BE2C (cell line): ENCODE measurements around the gene SRC.

Source experiments
- DNase-seq: peaks from one replicate; pipeline ENCODE4 v3.0.0-alpha.2; 2020
- H3K27me3 ChIP-seq: fragments of 250-450 bp; sonication (Bioruptor Pico); 2 replicates; pipeline ENCODE4 v1.5.1; 2020; ENCODE audit warnings: mild to moderate bottlenecking
- H3K36me3 ChIP-seq: fragments of 250-450 bp; sonication (Bioruptor Pico); 2 replicates; pipeline ENCODE4 v1.5.1; 2020; ENCODE audit warnings: mild to moderate bottlenecking
- H3K4me1 ChIP-seq: fragments of 250-450 bp; sonication (Bioruptor Pico); 2 replicates; pipeline ENCODE4 v1.5.1; 2020
- H3K4me3 ChIP-seq: 2 replicates; pipeline ENCODE4 v1.5.1; 2011; ENCODE audit warnings: low read depth, low read length
- H3K9me3 ChIP-seq: fragments of 250-450 bp; sonication (Bioruptor Pico); 2 replicates; pipeline ENCODE4 v1.5.1; 2020
- TF ChIP-seq, protein P1 (sequence below): IDR thresholded peaks from 2 replicates; pipeline ENCODE4 v1.5.1; 2012; ENCODE audit warnings: mild to moderate bottlenecking, low read depth, low read length

SRC gene

DNA sequence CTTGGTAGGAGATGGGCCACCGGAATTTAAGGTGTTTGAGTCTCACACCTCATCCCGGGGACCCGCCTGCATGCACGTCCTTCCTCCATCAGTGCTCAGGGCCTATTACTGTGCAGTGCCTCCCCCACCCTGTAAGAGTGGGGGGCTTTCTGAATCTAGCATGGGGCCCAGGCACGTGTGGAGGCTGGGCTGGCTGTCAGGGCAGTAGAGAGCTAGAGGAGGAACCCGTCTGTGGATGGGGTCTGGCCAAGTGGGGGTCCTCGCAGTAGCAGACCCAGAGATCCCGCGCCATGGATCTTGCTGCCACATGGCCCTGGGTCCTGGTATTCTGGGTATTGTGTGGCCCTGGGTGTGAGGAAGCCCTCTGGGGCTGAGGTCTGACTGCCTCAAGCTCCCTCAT, 42.9 kb downstream of the SRC start:
- no peak for DNase-seq
- Histone ChIP-seq H3K27me3 (no peaks in the 10 kb centered on the region), H3K4me1 (peaks cover 6% of the 10 kb centered on the region), H3K9me3 (no peaks in the 10 kb centered on the region), H3K4me3 (no peak overlapping the region), H3K36me3 (no peaks in the 10 kb centered on the region; the same call in 1 of the 2 replicates)
- TF ChIP-seq, protein P1, sequence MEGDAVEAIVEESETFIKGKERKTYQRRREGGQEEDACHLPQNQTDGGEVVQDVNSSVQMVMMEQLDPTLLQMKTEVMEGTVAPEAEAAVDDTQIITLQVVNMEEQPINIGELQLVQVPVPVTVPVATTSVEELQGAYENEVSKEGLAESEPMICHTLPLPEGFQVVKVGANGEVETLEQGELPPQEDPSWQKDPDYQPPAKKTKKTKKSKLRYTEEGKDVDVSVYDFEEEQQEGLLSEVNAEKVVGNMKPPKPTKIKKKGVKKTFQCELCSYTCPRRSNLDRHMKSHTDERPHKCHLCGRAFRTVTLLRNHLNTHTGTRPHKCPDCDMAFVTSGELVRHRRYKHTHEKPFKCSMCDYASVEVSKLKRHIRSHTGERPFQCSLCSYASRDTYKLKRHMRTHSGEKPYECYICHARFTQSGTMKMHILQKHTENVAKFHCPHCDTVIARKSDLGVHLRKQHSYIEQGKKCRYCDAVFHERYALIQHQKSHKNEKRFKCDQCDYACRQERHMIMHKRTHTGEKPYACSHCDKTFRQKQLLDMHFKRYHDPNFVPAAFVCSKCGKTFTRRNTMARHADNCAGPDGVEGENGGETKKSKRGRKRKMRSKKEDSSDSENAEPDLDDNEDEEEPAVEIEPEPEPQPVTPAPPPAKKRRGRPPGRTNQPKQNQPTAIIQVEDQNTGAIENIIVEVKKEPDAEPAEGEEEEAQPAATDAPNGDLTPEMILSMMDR = no peak

DNA sequence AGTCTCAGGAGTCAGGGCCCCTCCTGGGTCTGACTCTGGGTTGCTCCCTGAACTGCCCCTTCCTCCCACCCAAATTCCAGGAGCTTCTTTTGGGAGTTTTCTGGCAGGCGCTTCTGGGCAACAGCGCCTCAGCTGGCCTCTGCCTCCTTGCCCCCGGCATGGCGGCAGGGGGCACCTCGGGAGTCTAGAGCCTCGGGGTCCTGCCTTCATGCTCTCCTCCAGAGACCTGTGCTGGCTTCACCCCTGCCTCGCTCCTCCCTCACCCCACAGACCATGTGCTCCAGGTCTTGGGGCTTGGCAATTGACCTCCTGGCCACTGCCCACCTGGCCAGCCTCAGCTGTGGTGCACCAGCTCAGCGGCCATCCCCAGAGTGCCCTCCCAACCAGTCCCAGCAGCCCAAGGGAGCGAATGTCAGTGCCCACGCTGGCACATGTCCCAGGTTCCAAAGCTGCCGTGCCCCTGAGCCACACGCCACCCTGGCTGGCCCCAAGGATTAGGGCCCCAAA, 43.4 kb downstream of the SRC start:
- Histone ChIP-seq H3K36me3 (no peaks in the 10 kb centered on the region; the same call in 1 of the 2 replicates), H3K27me3 (no peaks in the 10 kb centered on the region), H3K4me3 (no peak overlapping the region), H3K4me1 (peaks cover 6% of the 10 kb centered on the region), H3K9me3 (no peaks in the 10 kb centered on the region)
- no peak for DNase-seq
- TF ChIP-seq, protein P1 = no peak

DNA sequence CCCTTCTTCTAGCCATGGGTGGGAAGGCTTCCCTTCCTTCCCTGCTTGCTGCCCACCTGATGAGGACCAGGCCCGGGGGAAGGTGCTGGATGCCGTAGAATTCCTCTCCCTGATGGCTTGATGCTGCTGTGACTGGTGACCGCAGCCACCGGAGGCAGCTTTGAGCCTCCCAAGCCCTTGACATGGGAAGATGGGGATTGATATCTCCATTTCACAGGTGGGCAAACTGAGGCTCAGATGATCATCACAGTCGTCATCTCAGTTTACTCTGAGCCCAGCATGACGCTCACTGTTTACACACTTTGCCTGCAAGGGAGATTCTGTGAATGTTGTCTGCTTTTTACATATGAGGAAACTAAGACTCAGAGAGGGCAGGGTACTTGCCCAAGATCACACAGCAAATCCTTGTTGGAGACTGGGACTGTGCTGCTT, 43.9 kb downstream of the SRC start:
- Histone ChIP-seq H3K9me3 (no peaks in the 10 kb centered on the region), H3K27me3 (no peaks in the 10 kb centered on the region), H3K4me3 (no peak overlapping the region), H3K36me3 (no peaks in the 10 kb centered on the region; the same call in 1 of the 2 replicates), H3K4me1 (peaks cover 10% of the 10 kb centered on the region)
- DNase-seq = no peak
- TF ChIP-seq, protein P1 = no peak

DNA sequence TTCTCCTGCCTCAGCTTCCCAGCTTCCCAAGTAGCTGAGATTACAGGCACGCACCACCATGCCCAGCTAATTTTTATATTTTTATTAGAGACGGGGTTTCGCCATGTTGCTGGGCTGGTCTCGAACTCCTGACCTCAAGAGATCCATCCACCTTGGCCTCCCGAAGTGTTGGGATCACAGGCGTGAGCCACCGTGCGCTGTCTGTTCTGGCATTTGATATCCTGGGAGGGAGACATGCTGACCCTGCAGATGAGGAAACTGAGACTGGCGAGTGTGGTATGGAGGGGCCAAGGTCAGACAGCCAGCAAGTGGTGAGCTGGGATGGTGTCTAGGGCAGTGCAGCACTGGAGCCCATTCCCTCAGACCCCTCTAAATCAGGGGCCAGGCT, 44.6 kb downstream of the SRC start:
- no peak overlapping the region for H3K4me3 ChIP-seq
- peaks cover 14% of the 10 kb centered on the region for H3K4me1 ChIP-seq
- no peaks in the 10 kb centered on the region for H3K27me3 ChIP-seq
- H3K36me3 ChIP-seq = no peaks in the 10 kb centered on the region; the same call in 1 of the 2 replicates
- DNase-seq = no peak
- TF ChIP-seq, protein P1 = no peak
- no peaks in the 10 kb centered on the region for H3K9me3 ChIP-seq

DNA sequence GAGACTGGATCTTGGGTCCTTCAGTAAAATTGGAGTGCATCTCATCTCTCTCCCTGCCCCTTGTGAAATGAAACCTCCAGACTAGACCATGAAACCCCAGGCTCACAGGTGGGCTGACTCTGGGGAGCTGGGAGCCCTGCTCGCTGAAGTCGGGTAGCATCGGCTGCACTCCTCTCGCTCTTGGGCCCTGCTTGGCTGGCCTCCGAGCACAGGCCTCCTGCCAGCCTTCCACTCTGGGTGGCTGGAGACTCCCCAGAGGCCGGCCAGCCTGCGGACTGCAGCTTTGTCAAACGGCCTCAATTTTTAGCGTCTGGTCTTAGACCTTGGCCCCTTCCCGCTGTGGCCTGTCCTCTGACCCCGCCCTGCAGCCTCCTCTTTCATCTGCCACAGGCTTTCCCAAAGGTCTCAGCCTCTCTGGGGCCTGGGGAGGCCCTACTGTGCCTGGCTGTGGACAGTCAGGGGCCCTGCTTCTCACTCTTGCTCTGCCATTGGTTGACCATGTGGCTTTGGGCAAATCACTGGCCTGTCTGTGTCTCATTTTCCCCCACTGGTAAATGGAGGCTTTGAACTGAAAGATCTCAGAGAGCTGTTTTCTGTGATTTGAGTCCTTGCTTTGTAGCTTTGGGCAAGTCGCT, 45.1 kb downstream of the SRC start:
- H3K36me3 ChIP-seq = no peaks in the 10 kb centered on the region; the same call in 1 of the 2 replicates
- TF ChIP-seq, protein P1 = no peak
- H3K9me3 ChIP-seq = no peaks in the 10 kb centered on the region
- H3K4me3 ChIP-seq = no peak overlapping the region
- H3K27me3 ChIP-seq = no peaks in the 10 kb centered on the region
- peaks cover 20% of the 10 kb centered on the region for H3K4me1 ChIP-seq
- peak; percentile 9 for DNase-seq

DNA sequence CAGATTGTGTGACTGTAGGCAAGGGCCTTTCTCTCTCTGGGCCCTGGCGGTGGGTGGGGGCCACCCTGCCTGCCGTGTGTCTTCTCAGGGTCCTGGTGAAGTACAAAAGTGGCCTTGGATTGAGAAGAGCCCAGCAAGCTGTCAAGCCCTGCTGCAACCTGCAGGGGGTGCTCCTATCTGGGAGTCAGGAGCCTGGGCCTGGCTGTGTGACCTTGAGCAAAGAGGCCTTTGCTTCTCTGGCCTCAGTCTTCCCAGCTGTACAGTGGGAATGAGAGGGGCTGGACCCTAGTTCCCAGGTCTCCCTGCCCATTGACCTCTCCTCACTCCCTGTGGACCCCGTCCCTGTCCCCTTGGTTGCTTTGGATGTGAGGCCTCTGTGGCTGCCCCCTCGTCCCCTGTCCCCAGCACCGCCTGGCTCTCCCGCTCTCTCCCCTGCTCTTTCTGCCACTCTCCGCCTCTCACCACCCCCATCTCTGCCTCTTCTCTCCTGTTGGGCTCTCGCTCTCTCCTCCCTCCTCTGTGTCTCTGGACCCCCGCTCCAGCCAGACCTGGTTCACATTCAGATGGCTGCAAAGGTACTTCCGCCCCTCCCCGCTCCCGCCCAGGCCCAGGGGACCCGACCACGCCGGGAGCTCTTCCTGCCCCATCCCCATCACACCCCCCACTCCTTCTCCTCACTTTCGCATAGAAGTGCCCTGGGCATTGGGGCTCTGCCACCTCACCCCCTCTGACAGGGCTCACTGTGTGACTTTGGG, 46.7 kb downstream of the SRC start:
- peaks cover 18% of the 10 kb centered on the region for H3K4me1 ChIP-seq
- H3K4me3 ChIP-seq = no peak overlapping the region
- H3K9me3 ChIP-seq = no peaks in the 10 kb centered on the region
- peak; percentile 18 for DNase-seq
- H3K27me3 ChIP-seq = no peaks in the 10 kb centered on the region
- TF ChIP-seq, protein P1 = peak; percentile 29; the same call in 1 of the 2 replicates
- H3K36me3 ChIP-seq = no peaks in the 10 kb centered on the region
